Testis (tissue), 3 donors: Measurements from ENCODE around the gene RAPH1. TPM values are rescaled to one million over a fixed set of nuclear protein-coding genes. Genes with fewer than 3 reads are reported as not detected.
A peak's percentile ranks its signal among the peaks of the same experiment; 100 is the strongest.
"Not testable (repeated sequence)": the region's sequence is repeated elsewhere in the genome, so short reads cannot be mapped to it uniquely, and the experiment has no call there.

Experiments used
- DNase-seq: peaks from one replicate; pipeline ENCODE4 v3.0.0-alpha.2; 2019
- H3K27ac ChIP-seq, 2 donors: fragments of 200-600 bp; sonication (generic); one replicate each; pipeline ENCODE4 v1.5.1; 2019
- H3K27me3 ChIP-seq: fragments of 200-600 bp; sonication (generic); one replicate; pipeline ENCODE4 v1.5.1; 2019
- H3K36me3 ChIP-seq: fragments of 200-600 bp; sonication (generic); one replicate; pipeline ENCODE4 v1.5.1; 2017; ENCODE audit warnings: low read depth; ENCODE audit errors: missing control alignments
- H3K4me1 ChIP-seq: fragments of 200-600 bp; sonication (generic); one replicate; pipeline ENCODE4 v1.5.1; 2019
- H3K4me3 ChIP-seq, 2 donors: fragments of 200-600 bp; sonication (generic); one replicate each; pipeline ENCODE4 v1.5.1; 2017 to 2019
- H3K9me3 ChIP-seq: fragments of 200-600 bp; sonication (generic); one replicate; pipeline ENCODE4 v1.5.1; 2017
- POLR2A ChIP-seq: fragments of 450-650 bp; IDR thresholded peaks from one replicate; pipeline ENCODE4 v1.6.1; 2017; ENCODE audit warnings: antibody characterized with exemption, mild to moderate bottlenecking, moderate library complexity
- WGBS, 2 donors: methylation state at CpG; one replicate each; pipeline ENCODE4 v1.1.5; 2018; 5-methylcytosine and 5-hydroxymethylcytosine counted together
- intact Hi-C: fragments of 100-400 bp; cut with DNase I; formaldehyde crosslinking; loops from one replicate; pipeline ENCODE4 v1.15.1; 2023; ENCODE audit warnings: low total_unique reads
- polyA plus RNA-seq: library from polyadenylated mRNA; stranded (reverse); fragments of 350-450 nt; fragmentation: Illumina TruSeq; extraction: RNeasy Lipid Tissue Mini Kit (QIAGEN cat#74804); gene quantifications from one replicate; pipeline ENCODE4 v1.2.3, GENCODE V29; 2014; ENCODE audit warnings: low read depth, low replicate concordance; ENCODE audit not compliant: insufficient read depth
- total RNA-seq, 2 donors: library from RNA; depleted of rRNA; stranded (reverse); fragments of >200 nt; gene quantifications; one replicate each; pipeline ENCODE4 v1.2.3, GENCODE V29; 2016
- TF ChIP-seq, protein P1 (sequence below), 3 experiments: fragments of 450-650 bp in 2 of 3; fragments of 200-600 bp in 1 of 3; sonication (generic) in 1 of 3; IDR thresholded peaks; one replicate each; pipeline ENCODE4 v1.5.1; 2016 to 2019; ENCODE audit warnings: antibody characterized with exemption in 3 of 3, mild to moderate bottlenecking in 2 of 3, moderate library complexity in 1 of 3

Gene RAPH1
- total and polyA plus RNA-seq, 3 donors from 2014 or later: 22.1 to 36.5 (median 31.1) TPM

DNA sequence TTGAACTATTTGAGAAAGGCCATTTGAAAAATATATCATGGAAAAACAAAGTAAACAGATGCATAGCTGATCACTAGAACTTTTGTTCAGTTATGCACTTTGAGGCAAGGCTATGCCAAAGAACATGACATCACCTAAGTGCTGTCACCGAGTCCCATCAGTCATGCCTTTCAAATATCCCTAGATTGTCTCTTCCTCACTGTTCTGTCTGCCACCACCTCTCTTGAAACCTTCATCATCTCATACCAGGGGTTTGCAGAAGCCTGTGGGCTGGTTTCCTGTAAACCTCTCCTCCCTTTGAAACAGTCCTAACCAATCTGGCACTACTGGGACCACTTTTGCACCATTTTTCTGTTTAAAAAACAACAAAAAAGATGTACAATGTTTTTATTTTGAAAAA, 12.3 kb upstream of the RAPH1 start:
- WGBS, 2 donors: 77 to 97% methylated on average over 1 of the region's 1 CpG
- no peak for DNase-seq
- H3K9me3 ChIP-seq: no peaks in the 10 kb centered on the region

DNA sequence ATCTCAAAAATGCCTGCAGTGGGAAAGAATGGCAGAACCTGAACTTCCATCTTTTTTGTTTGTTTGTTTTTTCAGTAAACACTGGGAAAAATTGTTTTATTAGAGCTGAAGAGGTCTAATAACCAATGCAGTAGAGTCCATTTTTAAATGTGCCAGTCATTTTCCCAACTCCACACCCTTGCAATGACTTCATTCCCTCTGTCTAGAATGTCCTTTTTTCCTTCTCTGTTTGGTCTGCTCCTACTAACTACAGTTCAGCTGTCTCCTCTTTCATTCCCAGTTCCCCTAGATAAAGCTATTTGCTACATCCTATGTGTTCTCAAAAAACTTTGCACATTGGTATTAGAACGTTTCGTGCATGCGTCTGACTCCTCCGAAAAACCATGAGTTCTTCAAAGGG, 9.3 kb upstream of the RAPH1 start:
- no peaks in the 10 kb centered on the region for H3K27me3 ChIP-seq
- 89 to 91% methylated on average over 4 of the region's 4 CpGs for WGBS, 2 donors
- no peaks in the 10 kb centered on the region for H3K4me1 ChIP-seq
- no peak overlapping the region for H3K27ac ChIP-seq
- no peak for DNase-seq
- H3K36me3 ChIP-seq: no peaks in the 10 kb centered on the region
- intact Hi-C loops: no loop called here
- no peaks in the 10 kb centered on the region for H3K9me3 ChIP-seq
- H3K4me3 ChIP-seq: no peak overlapping the region
- TF ChIP-seq, protein P1, sequence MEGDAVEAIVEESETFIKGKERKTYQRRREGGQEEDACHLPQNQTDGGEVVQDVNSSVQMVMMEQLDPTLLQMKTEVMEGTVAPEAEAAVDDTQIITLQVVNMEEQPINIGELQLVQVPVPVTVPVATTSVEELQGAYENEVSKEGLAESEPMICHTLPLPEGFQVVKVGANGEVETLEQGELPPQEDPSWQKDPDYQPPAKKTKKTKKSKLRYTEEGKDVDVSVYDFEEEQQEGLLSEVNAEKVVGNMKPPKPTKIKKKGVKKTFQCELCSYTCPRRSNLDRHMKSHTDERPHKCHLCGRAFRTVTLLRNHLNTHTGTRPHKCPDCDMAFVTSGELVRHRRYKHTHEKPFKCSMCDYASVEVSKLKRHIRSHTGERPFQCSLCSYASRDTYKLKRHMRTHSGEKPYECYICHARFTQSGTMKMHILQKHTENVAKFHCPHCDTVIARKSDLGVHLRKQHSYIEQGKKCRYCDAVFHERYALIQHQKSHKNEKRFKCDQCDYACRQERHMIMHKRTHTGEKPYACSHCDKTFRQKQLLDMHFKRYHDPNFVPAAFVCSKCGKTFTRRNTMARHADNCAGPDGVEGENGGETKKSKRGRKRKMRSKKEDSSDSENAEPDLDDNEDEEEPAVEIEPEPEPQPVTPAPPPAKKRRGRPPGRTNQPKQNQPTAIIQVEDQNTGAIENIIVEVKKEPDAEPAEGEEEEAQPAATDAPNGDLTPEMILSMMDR (IDR thresholded peaks at IDR 0.05): no peak
- TF ChIP-seq POLR2A: no peak

More for the DNA sequence above, 12.3 kb upstream of the RAPH1 start:
- Histone ChIP-seq H3K4me3 (no peak overlapping the region), H3K27me3 (no peaks in the 10 kb centered on the region), H3K36me3 (no peaks in the 10 kb centered on the region), H3K27ac (no peak overlapping the region), H3K4me1 (no peaks in the 10 kb centered on the region)
- intact Hi-C loops: no loop called here
- no peak for TF ChIP-seq POLR2A
- TF ChIP-seq, protein P1 (IDR thresholded peaks at IDR 0.05): no peak

DNA sequence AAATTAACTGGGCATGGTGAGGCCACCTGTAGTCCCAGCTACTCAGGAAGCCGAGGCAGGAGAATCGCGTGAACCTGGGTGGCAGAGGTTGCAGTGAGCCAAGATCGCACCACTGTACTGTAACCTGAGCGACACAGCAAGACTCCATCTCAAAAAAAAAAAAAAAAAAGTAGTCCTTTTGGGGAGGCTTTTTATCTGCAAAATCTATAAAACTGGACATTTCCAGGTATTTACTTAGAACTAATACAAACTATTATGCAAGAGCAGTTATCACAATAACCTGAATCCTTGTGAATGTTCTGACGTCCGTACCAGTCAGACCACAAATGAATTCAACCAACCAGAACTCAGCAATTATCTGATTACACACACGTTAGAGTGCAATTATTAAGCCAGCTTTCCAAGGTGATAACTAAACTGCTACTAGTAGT, 8.8 kb upstream of the RAPH1 start:
- no peak for DNase-seq
- no peaks in the 10 kb centered on the region for H3K4me1 ChIP-seq
- no peaks in the 10 kb centered on the region for H3K27me3 ChIP-seq
- 85 to 87% methylated on average over 8 of the region's 8 CpGs for WGBS, 2 donors
- no peaks in the 10 kb centered on the region for H3K9me3 ChIP-seq
- H3K36me3 ChIP-seq: no peaks in the 10 kb centered on the region
- TF ChIP-seq, protein P1 (IDR thresholded peaks at IDR 0.05): no peak
- TF ChIP-seq POLR2A: no peak
- intact Hi-C loops: no loop called here
- no peak overlapping the region for H3K27ac ChIP-seq
- no peak overlapping the region for H3K4me3 ChIP-seq

DNA sequence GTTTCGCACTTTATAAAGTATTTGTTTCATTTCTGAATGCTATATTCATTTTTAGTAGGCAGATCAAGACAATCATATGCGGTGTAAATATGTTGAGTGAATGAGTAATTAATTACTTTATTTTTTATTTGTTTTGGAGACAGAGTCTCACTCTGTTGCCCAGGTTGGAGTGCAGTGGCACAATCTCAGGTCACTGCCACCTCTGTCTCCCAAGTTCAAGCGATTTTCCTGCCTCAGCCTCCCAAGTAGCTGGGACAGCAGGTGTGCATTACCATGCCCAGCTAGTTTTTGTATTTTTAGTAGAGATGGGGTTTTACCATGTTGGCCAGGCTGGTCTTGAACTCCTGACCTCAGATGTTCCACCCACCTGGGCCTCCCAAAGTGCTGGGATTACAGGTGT, 5.5 kb upstream of the RAPH1 start:
- H3K27me3 ChIP-seq, intact Hi-C loops, H3K36me3 ChIP-seq, H3K9me3 ChIP-seq, DNase-seq, H3K4me1 ChIP-seq, H3K27ac ChIP-seq, H3K4me3 ChIP-seq: not testable (repeated sequence)
- WGBS, 2 donors: 81 to 84% methylated on average over 3 of the region's 3 CpGs

DNA sequence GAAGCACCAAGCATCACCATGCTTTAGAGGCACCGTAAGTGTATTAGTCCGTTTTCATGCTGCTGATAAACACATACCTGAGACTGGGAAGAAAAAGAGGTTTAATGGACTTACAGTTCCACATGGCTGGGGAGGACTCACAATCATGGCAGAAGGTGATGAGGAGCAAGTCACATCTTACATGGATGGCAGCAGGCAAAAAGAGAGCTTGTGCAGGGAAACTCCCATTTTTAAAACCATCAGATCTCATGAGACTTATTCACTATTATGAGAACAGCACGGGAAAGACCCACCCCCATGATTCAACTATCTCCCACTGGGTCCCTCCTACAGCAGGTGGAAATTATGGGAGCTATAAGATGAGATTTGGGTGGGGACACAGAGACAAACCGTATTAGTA, 3.1 kb upstream of the RAPH1 start:
- H3K9me3 ChIP-seq, intact Hi-C loops, H3K36me3 ChIP-seq, H3K27ac ChIP-seq, DNase-seq, H3K27me3 ChIP-seq, H3K4me3 ChIP-seq: not testable (repeated sequence)
- WGBS, 2 donors: 87 to 91% methylated on average over 4 of the region's 4 CpGs
- H3K4me1 ChIP-seq: peaks cover 12% of the 10 kb centered on the region

DNA sequence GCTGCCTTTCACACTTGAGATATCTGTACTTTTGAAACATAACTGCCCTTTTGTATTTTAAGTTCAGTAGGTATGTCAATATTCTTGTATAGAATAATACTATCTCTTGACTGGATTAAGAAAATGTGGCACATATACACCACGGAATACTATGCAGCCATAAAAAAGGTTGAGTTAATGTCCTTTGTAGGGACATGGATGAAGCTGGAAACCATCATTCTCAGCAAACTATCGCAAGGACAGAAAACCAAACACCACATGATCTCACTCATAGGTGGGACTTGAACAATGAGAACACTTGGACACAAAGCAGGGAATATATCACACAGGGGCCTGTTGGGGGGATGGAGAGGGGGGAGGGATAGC, 1.5 kb upstream of the RAPH1 start:
- H3K4me3 ChIP-seq, H3K36me3 ChIP-seq, H3K27me3 ChIP-seq, DNase-seq, intact Hi-C loops, H3K9me3 ChIP-seq: not testable (repeated sequence)
- H3K4me1 ChIP-seq: peaks cover 17% of the 10 kb centered on the region
- peak overlapping the region in 1 of 2 donors; percentile 95 for H3K27ac ChIP-seq
- 66 to 74% methylated on average over 2 of the region's 2 CpGs for WGBS, 2 donors
